G401.6 (cell line): ENCODE results near the gene TTC17.
"Not testable (repeated sequence)": the region's sequence is repeated elsewhere in the genome, so short reads cannot be mapped to it uniquely, and the experiment has no call there.

Source experiments
- FAIRE-seq: peaks from 2 replicates; lab custom pipeline; 2012; peaks lifted over from hg19 to GRCh38; lab: Jason Lieb, UNC

The TTC17 gene

GRCh38 chr11:43467958-43468357 is 109.2 kb downstream of the TTC17 start:
- FAIRE-seq = no peak

GRCh38 chr11:43477491-43477890 is 118.8 kb downstream of the TTC17 start:
- FAIRE-seq = not testable (repeated sequence)

GRCh38 chr11:43486141-43486540 is 127.4 kb downstream of the TTC17 start:
- FAIRE-seq = no peak

- no peak for FAIRE-seq
Observed at GRCh38 chr11:43489869-43490465, 131.2 kb downstream of the TTC17 start.

GRCh38 chr11:43492701-43493100 is 134.0 kb downstream of the TTC17 start:
- FAIRE-seq = no peak

GRCh38 chr11:43493431-43493830 is 134.7 kb downstream of the TTC17 start:
- FAIRE-seq = no peak

- FAIRE-seq = no peak
Observed at GRCh38 chr11:43497144-43497543, 138.4 kb downstream of the TTC17 start.

GRCh38 chr11:43498561-43498960 is 139.8 kb downstream of the TTC17 start:
- FAIRE-seq = no peak

GRCh38 chr11:43503417-43503816 is 144.7 kb downstream of the TTC17 start:
- FAIRE-seq = no peak

- FAIRE-seq = no peak
Observed at GRCh38 chr11:43504316-43504950, 145.7 kb downstream of the TTC17 start.

- no peak for FAIRE-seq
Observed at GRCh38 chr11:43505171-43505570, 146.5 kb downstream of the TTC17 start.

GRCh38 chr11:43507171-43507570 is 148.5 kb downstream of the TTC17 start:
- no peak for FAIRE-seq

GRCh38 chr11:43508511-43508918 is 149.8 kb downstream of the TTC17 start:
- no peak for FAIRE-seq

GRCh38 chr11:43511959-43512358 is 153.2 kb downstream of the TTC17 start:
- no peak for FAIRE-seq

GRCh38 chr11:43515090-43515489 is 156.4 kb downstream of the TTC17 start:
- FAIRE-seq = no peak

- FAIRE-seq = no peak
Observed at GRCh38 chr11:43516316-43516850, 157.7 kb downstream of the TTC17 start.

GRCh38 chr11:43517518-43517917 is 158.8 kb downstream of the TTC17 start:
- FAIRE-seq = no peak

GRCh38 chr11:43518408-43519160 is 159.9 kb downstream of the TTC17 start:
- no peak for FAIRE-seq

- FAIRE-seq = no peak
Observed at GRCh38 chr11:43521471-43521870, 162.8 kb downstream of the TTC17 start.

- FAIRE-seq = no peak
Observed at GRCh38 chr11:43523632-43524031, 164.9 kb downstream of the TTC17 start.

- no peak for FAIRE-seq
Observed at GRCh38 chr11:43532041-43532440, 173.3 kb downstream of the TTC17 start.

- no peak for FAIRE-seq
Observed at GRCh38 chr11:43537833-43538615, 179.3 kb downstream of the TTC17 start.
